Measurements from ENCODE around the gene PLK5.

- TF ChIP-seq EZH2 (IDR thresholded peaks at IDR 0.05; ENCODE audit: borderline replicate concordance, insufficient read depth, low read depth, low read length, poor library complexity, severe bottlenecking) (no peak), CTCF (IDR thresholded peaks at IDR 0.05) (no peak)
Measured at GRCh38 chr19:1494115-1494815, 29.6 kb upstream of the PLK5 start.
